WTC11 (cell line): ENCODE results near the gene SH3PXD2A.

ENCODE experiments used
- CTCF ChIP-seq: fragments of 200-600 bp; IDR thresholded peaks from 2 replicates; pipeline ENCODE4 v1.8.0; 2022; ENCODE audit warnings: antibody characterized with exemption
- ESRRA ChIP-seq: sonication (generic); formaldehyde crosslinking; IDR thresholded peaks from 2 replicates; pipeline ENCODE4 v1.8.1; 2022; ENCODE audit warnings: mild to moderate bottlenecking, missing genetic modification reagents, borderline replicate concordance
- JUN ChIP-seq: sonication (generic); formaldehyde crosslinking; IDR thresholded peaks from 2 replicates; pipeline ENCODE4 v1.8.0; 2023; ENCODE audit warnings: mild to moderate bottlenecking, missing genetic modification reagents
- MAX ChIP-seq: sonication (generic); formaldehyde crosslinking; IDR thresholded peaks from 2 replicates; pipeline ENCODE4 v1.8.0; 2022; ENCODE audit warnings: mild to moderate bottlenecking, missing genetic modification reagents
- NFYB ChIP-seq: sonication (generic); formaldehyde crosslinking; conservative IDR thresholded peaks from 2 replicates; pipeline ENCODE4 v1.8.0; 2022; ENCODE audit warnings: low read depth, missing genetic modification reagents
- PREB ChIP-seq: sonication (generic); formaldehyde crosslinking; IDR thresholded peaks from 2 replicates; pipeline ENCODE4 v1.8.1; 2022; ENCODE audit warnings: mild to moderate bottlenecking, missing genetic modification reagents, moderate library complexity, borderline replicate concordance
- ZNF317 ChIP-seq: sonication (generic); formaldehyde crosslinking; IDR thresholded peaks from 2 replicates; pipeline ENCODE4 v1.8.1; 2023; ENCODE audit warnings: low read depth, mild to moderate bottlenecking, moderate library complexity, missing genetic modification reagents, borderline replicate concordance

GRCh38 chr10:103576076-103576471 is 279.3 kb downstream of the SH3PXD2A start:
- TF ChIP-seq ZNF317 (CRISPR knock-in tag) (no peak), PREB (CRISPR knock-in tag) (no peak), CTCF (no peak), MAX (CRISPR knock-in tag) (no peak), ESRRA (CRISPR knock-in tag) (no peak), JUN (CRISPR knock-in tag) (no peak), NFYB (no peak)
